Bronchial epithelial cell (primary cell): Measurements from ENCODE around the gene PCDH1. TPM values are rescaled to one million over a fixed set of nuclear protein-coding genes. Genes with fewer than 3 reads are reported as not detected.

Experiments used
- DNase-seq: peaks from one replicate; pipeline ENCODE4 v3.0.0-alpha.2; 2010; ENCODE audit warnings: low read depth
- FAIRE-seq: peaks from 2 replicates; lab custom pipeline; 2011; peaks lifted over from hg19 to GRCh38; lab: Jason Lieb, UNC
- H3K27me3 ChIP-seq: 2 replicates; pipeline ENCODE4 v1.5.1; 2011; ENCODE audit warnings: low read length; ENCODE audit not compliant: control insufficient read depth, insufficient read depth
- H3K36me3 ChIP-seq: 2 replicates; pipeline ENCODE4 v1.5.1; 2011; ENCODE audit warnings: low read length; ENCODE audit not compliant: control insufficient read depth, insufficient read depth
- H3K4me3 ChIP-seq: 2 replicates; pipeline ENCODE4 v1.5.1; 2011; ENCODE audit warnings: mild to moderate bottlenecking, low read depth, low read length, control low read depth
- total RNA-seq: library from RNA; depleted of rRNA; stranded (reverse); fragments of >200 nt; gene quantifications from 2 replicates; pipeline ENCODE4 v1.2.1, GENCODE V29; 2014
- TF ChIP-seq, protein P1 (sequence below): IDR thresholded peaks from 2 replicates; pipeline ENCODE4 v1.5.1; 2011; ENCODE audit warnings: mild to moderate bottlenecking, moderate library complexity, low read length, control low read depth, inconsistent platforms; ENCODE audit not compliant: insufficient read depth, severe bottlenecking

Gene PCDH1
- total RNA-seq, 1 donor from 2014 or later: 85.3 TPM

DNA sequence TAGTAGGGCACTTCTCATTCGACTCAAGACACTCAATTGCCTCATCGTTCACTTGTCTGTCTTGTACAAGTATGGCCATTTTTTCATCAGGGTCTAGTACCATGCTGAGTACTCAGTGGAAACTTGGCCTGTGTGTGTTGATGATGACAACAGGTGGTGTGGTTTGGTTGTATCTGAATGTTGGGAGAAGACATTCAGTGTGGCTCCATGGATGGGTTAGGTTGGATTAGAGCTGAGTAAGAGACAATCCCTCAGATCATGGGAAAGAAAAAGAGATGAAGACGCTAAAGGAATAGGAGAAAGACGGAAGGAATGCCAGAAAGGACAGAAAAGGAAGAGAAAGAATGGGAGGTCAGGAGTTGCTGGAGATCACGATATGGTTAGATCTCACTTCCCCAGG, 17.0 kb downstream of the PCDH1 start:
- TF ChIP-seq, protein P1, sequence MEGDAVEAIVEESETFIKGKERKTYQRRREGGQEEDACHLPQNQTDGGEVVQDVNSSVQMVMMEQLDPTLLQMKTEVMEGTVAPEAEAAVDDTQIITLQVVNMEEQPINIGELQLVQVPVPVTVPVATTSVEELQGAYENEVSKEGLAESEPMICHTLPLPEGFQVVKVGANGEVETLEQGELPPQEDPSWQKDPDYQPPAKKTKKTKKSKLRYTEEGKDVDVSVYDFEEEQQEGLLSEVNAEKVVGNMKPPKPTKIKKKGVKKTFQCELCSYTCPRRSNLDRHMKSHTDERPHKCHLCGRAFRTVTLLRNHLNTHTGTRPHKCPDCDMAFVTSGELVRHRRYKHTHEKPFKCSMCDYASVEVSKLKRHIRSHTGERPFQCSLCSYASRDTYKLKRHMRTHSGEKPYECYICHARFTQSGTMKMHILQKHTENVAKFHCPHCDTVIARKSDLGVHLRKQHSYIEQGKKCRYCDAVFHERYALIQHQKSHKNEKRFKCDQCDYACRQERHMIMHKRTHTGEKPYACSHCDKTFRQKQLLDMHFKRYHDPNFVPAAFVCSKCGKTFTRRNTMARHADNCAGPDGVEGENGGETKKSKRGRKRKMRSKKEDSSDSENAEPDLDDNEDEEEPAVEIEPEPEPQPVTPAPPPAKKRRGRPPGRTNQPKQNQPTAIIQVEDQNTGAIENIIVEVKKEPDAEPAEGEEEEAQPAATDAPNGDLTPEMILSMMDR: no peak
- DNase-seq (no peak), FAIRE-seq (no peak)
- Histone ChIP-seq H3K4me3 (no peak overlapping the region), H3K36me3 (peaks cover 25% of the 10 kb centered on the region), H3K27me3 (no peaks in the 10 kb centered on the region)

DNA sequence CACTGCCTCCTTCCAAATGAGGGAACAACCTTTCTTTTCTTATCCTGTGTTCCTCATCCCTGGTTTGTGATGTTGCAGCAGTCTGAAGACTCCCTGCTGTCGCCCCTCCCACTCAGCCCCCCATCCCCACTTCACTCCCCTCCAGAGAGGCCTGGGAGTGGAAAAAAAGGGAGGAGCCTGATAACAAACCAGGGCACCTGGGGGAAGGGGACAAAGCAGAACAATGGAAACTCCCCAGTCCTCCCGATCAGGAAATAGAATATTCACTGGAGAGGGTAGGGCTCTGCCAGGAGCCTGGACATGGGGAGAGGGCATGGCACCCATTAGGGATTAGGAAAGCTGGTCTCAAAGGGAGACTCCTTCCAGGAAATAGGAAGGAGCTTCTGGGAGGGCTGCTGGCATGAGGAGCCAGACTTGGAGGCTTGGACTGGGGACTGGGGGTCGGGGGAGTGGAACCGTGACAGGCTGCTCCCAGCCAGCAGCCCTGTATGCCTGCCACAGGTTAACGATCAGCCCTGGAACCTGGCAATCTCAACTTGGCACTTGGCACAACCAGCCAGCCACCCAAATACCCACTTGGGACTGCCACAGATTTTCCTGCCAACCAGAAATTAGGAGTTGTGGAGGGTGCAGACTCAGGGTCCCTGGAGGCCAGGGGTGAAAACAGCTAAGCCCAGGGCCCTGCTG, 20.0 kb downstream of the PCDH1 start:
- FAIRE-seq: no peak
- Histone ChIP-seq H3K36me3 (peaks cover 5% of the 10 kb centered on the region), H3K4me3 (no peak overlapping the region), H3K27me3 (no peaks in the 10 kb centered on the region)
- no peak for DNase-seq
- TF ChIP-seq, protein P1: no peak

DNA sequence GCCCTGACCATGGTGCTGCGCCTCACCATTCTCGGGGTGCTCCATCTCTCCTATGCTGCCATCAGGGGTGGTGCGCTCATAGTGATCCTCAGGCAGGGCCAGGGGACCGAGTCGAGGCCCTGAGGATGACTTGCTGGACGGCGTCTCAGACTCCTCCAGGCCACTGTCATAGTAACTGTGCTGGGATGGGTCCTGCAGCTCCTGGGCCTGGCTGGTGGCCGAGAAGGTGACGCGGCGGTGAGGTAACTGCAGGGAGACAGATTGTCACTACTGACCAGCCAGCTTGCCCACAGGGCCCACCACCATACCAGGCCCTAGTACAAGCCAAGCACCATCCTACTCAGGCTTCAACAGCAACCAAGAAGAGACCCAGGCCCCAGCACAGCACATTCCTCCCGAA, 21.0 kb downstream of the PCDH1 start:
- DNase-seq: no peak
- peaks cover 3% of the 10 kb centered on the region for H3K36me3 ChIP-seq
- H3K4me3 ChIP-seq: no peak overlapping the region
- FAIRE-seq: no peak
- TF ChIP-seq, protein P1: no peak
- no peaks in the 10 kb centered on the region for H3K27me3 ChIP-seq

DNA sequence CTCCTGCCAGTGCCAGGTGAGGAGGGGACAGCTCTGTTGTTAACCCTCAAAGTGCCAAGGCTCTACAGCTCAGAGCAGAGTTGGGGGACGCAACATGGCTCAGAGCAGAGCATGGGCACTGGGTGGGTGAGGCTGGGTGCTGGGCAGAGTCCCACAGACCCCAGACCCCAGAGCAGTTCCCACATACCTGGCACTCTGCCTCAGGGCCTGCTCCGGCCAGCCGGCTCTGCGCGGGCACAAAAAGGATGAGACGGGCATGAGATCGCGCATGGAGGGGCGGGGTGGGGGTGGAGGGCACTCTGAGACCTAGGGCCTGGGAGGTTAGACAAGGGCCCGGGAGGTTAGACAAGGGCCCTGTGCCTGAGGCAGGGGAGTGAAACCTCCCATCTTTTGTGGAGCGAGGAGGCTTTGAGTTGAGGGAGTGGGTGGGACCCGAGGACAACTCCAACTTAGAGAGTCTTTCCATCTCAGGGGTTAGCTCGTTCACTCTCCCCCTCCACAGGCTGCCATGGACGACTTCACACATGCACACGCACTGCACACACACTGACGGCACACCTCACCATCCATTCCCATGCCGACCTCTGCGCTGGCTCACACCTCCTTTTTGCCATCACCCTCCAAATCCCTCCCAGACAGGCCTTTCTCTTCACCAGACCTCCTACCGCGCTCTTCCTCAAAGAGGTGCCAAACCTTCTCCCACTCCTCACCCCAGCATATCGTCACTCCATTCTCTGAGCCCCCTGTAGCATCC, 22.0 kb downstream of the PCDH1 start:
- H3K4me3 ChIP-seq: no peak overlapping the region
- H3K27me3 ChIP-seq: no peaks in the 10 kb centered on the region
- no peak for DNase-seq
- TF ChIP-seq, protein P1: no peak
- FAIRE-seq: no peak
- H3K36me3 ChIP-seq: no peaks in the 10 kb centered on the region

DNA sequence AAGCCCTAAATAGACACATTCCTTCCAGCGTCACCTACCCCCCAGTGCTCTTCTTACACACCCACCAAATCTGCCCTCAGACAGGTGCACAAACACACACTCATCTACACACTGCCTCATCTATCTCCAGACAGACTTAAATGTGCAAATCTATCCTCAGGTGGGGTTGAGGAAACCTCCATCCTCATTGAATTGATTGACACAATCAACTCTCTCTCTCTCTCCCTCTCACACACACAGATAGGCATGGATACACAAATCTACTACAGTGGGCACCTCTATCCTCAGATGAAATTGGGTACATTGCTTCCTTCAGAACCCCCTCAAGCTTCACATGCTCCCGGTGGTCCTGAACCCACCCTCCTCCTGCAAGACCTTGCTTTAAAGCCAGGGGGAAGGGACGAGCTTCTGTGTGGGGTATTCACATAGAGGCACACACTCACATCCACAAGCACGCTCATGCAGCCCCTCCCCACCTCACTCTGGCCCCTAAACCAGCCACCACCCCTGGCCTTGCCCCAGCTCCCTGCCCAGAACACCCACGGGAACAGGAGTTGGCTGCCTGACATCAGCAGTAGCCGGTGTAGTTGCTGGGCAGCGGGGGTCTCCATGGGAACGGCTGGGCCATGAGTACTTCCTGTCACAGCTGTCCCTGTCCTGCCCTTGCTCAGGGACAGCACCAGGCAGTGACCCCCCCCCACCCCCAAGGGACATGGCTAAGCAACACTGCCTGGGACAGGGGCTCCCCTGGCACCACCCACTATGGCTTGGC, 22.8 kb downstream of the PCDH1 start:
- no peak overlapping the region for H3K4me3 ChIP-seq
- H3K27me3 ChIP-seq: no peaks in the 10 kb centered on the region
- DNase-seq (no peak), FAIRE-seq (no peak)
- no peaks in the 10 kb centered on the region for H3K36me3 ChIP-seq
- TF ChIP-seq, protein P1: no peak
